ENCODE data around the gene TNFRSF18.
"Not testable (repeated sequence)": the region's sequence is repeated elsewhere in the genome, so short reads cannot be mapped to it uniquely, and the experiment has no call there.

The TNFRSF18 gene

DNA sequence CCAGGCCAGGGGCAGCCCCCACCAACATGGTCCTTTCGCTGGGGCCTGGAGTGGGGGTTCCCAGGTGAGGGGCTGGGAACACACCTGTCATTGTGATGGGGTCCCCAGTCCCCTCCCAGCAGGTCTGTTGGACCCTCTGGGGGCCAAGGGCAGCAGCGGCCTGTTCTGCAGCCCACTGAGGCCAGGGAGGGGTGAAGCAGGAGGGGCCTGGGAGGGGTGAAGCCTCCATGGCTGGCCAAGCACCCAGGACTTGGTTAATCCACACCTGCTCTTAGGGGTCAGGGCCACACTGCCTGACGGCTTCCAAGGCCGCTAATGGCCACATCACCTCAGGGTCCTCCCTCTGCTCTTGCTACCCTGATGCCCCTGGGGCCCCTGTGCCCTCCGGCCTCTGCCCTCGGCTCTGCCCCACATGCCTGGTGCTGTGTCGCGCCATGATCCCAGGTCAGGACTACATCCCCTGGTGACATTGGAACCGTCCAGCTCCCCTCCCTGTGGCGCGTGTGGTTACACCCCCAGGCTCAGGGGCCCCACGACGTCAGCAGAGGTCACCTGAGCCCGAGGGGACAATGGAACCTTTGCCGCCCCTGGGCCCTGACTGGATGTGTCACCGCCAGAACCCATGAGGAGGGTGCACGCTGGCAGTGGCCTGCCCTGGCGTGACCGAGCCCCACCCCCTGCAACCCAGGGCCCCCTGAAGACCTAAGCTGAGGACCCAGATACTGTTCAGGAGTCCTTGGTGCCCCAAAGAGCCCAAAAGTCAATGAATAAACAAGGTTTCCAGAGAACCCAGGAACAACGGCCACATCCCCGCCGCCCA, 7.0 kb downstream of the TNFRSF18 start:
- no peak for DNase-seq (ENCODE audit: low read depth)
- TF ChIP-seq, protein P1, sequence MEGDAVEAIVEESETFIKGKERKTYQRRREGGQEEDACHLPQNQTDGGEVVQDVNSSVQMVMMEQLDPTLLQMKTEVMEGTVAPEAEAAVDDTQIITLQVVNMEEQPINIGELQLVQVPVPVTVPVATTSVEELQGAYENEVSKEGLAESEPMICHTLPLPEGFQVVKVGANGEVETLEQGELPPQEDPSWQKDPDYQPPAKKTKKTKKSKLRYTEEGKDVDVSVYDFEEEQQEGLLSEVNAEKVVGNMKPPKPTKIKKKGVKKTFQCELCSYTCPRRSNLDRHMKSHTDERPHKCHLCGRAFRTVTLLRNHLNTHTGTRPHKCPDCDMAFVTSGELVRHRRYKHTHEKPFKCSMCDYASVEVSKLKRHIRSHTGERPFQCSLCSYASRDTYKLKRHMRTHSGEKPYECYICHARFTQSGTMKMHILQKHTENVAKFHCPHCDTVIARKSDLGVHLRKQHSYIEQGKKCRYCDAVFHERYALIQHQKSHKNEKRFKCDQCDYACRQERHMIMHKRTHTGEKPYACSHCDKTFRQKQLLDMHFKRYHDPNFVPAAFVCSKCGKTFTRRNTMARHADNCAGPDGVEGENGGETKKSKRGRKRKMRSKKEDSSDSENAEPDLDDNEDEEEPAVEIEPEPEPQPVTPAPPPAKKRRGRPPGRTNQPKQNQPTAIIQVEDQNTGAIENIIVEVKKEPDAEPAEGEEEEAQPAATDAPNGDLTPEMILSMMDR (IDR thresholded peaks at IDR 0.05; ENCODE audit: low read depth, low read length, missing control alignments), result no peak
- H3K4me3 ChIP-seq (ENCODE audit: low read depth, low read length), result no peak overlapping the region

DNA sequence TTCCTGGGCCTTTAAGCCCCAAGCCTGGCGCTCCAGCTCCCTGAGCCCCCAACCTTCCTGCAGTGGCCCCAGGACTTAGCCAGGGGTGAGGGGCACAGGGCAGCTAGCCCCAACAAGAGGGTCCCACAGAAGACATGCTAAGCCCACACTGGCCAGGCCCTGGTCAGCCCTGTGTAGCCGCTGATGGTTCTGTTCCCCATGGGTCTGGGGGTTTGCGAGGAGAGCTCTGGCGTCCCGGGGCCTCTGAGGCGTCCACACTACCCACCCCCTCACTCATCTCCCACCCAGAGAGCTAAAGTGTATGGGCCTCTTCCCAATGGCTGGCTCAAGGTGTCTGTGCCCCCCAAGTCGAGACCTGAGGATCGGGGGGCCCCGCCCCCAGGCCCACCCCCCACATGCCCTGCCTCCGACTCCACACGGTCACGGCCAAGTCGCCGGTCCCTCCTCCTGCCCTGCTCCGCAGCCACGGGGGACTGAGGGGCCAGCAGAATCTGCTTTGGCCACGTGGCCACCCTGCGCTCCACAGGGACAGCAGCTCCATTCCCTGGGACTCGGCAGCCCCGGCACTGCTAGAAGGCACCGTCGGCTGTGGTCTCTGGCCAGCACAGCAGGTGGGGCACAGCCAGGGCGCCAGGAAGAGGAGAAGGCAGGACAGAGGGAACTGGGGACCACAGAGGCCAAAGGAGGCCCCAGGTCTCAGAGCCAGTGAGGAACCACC, 7.8 kb downstream of the TNFRSF18 start:
- no peak for DNase-seq (ENCODE audit: low read depth)
- H3K4me3 ChIP-seq (ENCODE audit: low read depth, low read length), result no peak overlapping the region
- TF ChIP-seq, protein P1 (IDR thresholded peaks at IDR 0.05; ENCODE audit: low read depth, low read length, missing control alignments), result no peak

DNA sequence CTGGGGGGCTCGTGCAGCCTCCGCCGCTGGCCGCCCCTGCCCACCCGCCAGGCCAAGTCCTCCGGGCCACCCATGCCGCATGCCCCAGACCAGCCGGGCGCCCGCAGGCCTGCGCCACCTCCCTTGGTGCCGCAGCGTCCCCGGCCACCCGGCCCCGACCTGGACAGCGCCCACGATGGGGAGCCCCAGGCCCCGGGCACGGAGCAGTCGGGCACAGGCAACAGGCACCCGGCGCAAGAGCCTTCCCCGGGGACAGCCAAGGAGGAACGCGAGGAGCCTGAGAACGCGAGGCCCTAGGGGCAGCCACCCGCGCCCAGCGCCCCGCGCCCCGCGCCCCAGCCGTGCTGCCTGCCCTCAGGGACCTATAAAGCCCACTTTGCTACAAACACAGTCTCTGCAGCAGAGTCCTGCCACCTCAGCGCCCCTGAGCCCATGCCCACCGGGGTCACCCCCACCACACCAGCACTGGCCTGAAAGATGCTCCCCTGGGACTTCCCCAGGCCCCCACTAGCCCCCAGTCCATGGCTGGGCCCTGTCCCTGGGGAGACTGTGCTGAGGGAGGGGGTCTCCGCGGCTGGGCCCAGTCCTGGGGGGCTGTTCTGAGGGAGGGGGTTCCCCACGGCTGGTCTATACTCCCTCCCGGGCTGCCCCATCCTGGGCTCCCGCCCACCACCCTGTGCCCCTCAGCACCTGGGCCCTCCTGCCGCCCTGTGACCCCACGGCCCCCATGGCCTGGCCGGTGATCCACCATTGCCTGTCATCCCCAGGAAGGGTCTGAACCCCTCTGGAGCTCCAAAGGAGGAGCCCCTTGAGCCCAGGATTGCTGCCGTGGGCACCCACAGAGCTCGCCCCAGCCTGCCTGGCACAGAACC, 8.6 kb downstream of the TNFRSF18 start:
- no peak for DNase-seq (ENCODE audit: low read depth)
- TF ChIP-seq, protein P1 (IDR thresholded peaks at IDR 0.05; ENCODE audit: low read depth, low read length, missing control alignments), result no peak
- no peak overlapping the region for H3K4me3 ChIP-seq (ENCODE audit: low read depth, low read length)

- TF ChIP-seq, protein P1 (IDR thresholded peaks at IDR 0.05; ENCODE audit: low read depth, low read length, missing control alignments), result no peak
- H3K4me3 ChIP-seq (ENCODE audit: low read depth, low read length), result no peak overlapping the region
- no peak for DNase-seq (ENCODE audit: low read depth)
Observed at GRCh38 chr1:1197188-1197500, 9.2 kb downstream of the TNFRSF18 start.

DNA sequence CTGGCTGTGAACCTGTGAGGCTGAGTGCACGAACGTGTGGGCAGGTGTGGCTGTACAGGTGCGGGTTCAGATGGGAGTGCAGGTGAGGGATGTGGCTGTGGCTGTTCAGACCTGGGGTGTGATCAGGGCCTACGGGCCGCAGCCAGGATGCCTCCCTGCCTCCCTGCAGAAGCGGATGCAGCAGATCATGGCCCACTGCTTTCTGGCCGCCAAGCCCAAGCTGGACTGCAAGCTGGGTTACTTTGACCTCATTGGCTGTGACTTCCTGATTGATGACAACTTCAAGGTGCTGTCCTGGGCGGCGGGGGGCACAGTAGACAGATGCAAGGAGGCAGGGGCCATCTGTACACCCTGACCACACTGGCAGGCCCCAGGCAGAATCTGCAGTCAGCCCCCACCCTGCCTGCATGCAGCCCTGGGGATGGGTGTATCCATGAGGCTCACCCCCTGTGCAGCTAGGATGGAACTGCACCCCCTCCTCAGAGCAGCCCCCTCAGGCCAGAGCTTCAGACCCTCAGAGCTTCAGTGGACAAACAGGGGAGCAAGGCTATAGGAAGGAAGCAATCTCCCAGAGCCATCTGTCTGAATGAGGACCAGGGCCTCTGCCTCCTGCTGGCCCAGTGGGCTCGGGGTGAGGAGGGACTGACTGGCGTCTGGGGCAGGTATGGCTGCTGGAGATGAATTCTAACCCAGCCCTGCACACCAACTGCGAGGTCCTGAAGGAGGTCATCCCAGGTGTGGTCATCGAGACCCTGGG, 9.8 kb downstream of the TNFRSF18 start:
- H3K4me3 ChIP-seq (ENCODE audit: low read depth, low read length), result no peak overlapping the region
- TF ChIP-seq, protein P1 (IDR thresholded peaks at IDR 0.05; ENCODE audit: low read depth, low read length, missing control alignments), result no peak
- DNase-seq (ENCODE audit: low read depth), result no peak

DNA sequence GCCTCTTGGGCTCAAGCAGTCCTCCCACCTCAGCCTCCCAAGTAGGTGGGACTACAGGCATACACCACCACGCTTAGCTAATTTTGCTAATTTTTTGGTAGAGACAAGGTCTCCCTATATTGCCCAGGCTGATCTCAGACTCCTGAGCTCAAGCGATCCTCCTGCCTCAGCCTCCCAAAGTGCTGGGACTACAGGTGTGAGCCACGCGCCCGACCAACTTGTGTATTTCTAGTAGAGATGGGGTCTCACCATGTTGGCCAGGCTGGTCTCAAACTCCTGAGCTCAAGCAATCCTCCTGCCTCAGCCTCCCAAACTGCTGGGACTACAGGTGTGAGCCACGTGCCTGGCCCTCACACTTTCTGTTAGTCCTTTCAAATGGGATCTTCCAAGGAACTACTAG, 10.7 kb downstream of the TNFRSF18 start:
- not testable (repeated sequence) for DNase-seq (ENCODE audit: low read depth); H3K4me3 ChIP-seq (ENCODE audit: low read depth, low read length)

Measured in GM12864 (cell line).